NCI-H345 (cell line): ENCODE data around the gene FARS2.
"Not testable (repeated sequence)": the region's sequence is repeated elsewhere in the genome, so short reads cannot be mapped to it uniquely, and the experiment has no call there.

Source experiments
- DNase-seq: peaks from one replicate; lab custom pipeline; 2025; lab: John Stamatoyannopoulos, UW

FARS2 gene

DNA sequence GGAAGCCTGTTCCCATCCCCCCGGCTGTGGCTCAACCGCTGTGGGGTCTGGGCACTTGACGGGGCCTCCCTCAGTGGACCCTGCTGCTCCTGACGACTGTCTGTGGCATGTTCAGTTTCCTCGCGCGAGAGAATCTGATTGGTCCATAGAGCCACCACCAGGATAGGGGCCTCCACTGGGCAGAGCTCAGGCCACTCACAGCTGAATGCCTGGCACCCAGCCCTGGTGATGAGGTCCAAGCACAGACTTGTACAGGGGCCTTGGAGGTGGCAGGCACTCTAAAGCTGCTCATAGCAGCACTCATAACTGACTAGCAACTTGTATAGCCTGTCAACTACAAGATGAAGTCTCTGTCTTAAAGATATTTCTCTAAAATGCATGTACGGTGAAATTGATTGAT, 377.4 kb downstream of the FARS2 start:
- no peak for DNase-seq

DNA sequence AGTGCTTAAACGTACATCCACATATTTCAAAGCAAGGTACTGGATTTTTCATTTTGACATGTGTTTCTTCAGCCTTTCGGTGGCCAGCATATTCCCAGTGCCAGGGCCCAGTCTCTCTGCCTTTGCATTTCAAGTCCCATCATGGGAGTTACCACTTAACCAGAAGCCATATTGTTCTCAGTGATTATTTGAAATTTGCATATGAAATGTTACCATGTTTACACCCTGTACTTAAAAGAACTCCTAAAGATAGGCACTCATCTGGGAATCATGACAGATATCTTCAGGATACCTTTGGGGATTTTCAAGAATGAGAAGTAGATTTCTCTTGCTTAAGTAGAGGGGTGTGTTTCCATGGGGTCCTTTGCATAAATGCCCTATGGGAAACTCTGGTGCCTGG, 377.9 kb downstream of the FARS2 start:
- DNase-seq, result no peak

DNA sequence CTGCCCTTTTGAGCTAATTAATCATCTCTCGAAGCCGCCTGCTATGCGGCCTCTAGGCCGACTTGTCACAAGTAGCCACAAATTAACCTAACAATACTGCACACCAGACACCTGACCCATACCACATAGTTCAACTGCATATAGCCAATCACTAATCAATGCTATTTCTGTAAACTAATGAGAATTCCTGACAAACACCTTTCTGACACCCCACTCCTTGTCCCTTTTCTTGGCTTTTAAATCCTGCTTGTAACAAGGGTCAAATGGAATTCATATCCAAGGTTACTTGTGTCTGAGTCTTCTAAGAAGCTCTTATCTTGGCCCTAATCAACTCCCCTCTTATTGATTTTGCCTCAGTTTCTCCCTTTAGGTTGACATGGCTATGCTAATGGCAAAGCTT, 379.3 kb downstream of the FARS2 start:
- DNase-seq, result no peak

DNA sequence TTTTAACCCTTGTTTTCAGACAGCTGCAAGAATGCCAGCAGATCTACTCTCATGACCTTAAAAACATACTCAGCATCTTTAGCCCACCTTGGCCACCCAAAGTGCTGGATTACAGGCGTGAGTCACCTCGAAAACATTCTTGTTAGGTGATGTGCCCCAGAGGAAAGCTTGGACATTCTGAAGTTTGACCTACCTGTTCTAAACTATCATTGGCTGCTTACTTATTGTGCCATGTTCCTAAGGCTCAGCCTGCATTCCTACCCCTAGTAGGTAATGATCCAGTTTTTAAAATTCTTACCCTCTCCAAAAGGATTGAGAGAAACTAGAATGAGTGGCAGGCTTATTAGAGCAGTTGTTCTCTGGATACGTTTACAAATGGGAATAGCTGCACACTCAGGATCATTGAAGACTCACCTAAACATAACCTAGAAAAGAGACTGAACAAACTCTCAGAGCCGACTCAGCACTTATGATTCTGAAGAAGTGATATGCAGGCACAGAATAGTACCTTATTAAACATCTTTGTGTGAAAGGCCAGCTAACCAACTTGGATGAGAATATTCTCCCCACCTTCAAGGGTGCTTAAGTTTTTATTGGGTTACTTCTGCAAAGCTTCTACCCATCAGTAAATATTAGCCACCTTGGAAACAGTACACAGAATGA, 383.3 kb downstream of the FARS2 start:
- DNase-seq, result no peak

DNA sequence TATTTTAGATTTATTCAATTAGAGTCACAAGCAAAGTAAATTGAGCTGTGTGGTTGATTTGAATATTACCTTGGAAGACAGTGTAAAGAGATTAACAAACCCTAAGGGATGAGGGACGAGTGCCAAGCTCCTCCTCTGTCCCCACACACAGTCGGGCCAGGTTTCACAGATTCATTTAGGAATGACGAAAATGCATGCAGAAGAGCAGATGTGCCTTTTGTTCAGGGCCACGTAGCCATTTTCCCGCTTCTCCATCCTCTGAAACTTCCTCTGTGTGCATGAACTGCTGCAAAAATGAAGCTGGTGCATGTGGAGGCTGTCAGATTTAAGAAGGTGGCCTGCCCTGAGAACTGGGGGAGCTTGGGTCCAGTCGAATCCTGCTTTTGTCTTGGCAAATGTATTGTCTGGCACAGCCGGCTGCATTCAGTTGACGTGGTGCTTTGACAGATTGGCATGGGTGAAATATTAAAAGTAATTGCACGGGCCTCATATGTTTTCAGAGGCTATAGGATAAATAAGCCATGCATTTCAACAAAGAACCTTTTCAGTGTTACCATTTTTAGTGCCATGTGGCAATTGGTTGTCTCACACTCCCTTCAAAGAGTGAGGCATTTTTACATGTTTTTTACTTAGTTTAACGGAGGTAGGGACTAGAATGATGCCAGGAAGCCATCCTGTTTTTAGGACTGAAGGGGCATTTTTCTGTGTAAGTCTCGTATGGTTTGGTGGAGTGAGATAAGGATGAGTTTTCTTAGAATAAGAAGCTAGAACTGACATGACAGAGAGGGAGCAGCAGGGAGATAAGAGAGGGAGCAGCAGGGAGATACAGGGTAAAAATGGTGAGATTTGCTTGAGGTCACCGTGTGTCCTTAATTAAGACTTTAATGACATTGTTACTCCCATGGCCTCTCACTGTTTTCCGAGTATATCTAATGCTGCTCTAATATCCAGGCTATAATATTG, 384.3 kb downstream of the FARS2 start:
- peak; percentile 36 for DNase-seq

DNA sequence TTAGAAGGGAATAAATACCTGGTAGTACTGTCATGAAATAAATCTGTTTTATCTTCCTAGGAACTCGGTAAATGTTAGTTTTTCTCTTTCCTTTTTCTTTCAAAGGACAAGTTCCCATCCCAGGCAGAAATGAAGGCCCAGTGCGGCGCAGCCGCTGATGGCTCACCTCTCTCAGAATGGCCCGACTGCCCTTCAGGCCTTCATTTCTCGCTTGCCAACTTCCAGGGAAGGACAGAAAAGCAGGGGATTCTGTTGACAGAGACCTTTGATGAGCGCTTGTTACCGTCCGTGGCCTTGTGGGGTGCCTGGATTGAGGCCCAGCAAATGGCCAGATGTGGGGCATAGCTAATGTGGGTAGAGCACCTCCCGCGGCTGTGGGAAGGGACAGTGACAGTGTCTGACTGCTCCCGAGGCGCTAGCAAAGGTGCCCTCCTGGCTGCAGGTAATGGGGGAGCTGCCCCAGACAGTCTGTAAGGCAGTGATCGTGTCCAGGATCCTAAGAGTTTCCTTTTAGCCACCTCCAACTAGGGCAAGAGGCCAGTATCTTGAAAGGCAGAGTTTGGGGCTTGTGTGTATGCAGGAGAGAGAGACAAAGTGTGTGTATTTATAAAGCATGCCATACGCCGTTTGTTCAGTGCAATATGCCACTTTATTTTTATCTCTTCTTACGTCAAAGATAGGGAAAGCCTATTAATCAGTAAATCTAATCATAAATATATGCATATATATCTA, 391.3 kb downstream of the FARS2 start:
- DNase-seq, result no peak

DNA sequence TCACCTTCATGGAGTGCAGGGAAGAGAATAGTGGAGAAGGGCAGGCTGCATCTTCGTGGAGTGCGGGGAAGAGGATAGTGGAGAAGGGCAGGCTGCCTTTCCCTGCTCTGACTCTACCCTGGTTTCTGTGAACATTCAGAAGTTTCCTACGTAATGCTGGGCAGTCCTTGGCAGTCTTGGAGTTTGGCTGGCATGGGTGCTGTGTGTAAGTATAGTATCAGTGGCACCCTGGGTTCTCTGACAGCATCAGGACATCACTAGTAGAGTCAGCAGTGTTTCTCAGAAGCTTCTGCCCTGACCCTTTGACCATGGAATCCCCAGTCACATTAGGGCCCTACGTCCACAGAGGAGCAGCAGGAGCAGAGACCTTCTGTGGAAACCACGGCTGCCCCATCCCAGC, 392.5 kb downstream of the FARS2 start:
- DNase-seq, result no peak

DNA sequence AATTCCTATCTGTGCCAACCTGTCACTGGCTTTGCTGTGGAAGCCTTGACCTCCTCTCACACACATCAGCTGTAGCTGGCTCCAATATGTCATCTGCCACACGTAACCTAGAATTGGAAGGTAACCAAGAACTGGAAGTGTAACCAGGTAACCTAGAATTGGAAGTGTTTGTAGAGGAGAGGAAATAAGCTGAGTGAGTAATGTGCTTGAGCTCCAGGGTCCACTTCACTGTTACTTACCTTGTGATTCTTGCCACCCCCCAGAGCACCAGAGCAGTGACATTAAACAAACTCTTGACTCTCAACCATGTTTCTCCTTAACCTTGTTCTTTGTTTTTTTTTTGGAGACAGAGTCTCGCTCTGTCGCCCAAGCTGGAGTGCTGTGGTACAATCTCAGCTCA, 394.9 kb downstream of the FARS2 start:
- no peak for DNase-seq

DNA sequence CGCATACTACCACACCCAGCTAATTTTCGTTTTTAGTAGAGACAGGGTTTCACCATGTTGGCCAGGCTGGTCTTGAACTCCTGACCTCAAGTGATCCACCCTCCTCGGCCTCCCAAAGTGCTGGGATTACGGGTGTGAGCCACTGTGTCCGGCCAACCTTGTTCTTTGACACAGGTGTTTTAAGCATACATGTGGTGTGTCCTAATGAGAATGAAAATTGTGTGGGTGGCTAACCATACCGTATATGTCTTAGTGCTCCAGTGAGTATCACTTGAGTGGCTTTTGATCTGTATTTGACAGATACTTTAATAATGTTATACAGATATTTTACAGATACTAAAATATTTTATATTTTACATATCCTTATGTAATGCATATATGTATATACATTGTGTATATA, 395.4 kb downstream of the FARS2 start:
- DNase-seq, result not testable (repeated sequence)

DNA sequence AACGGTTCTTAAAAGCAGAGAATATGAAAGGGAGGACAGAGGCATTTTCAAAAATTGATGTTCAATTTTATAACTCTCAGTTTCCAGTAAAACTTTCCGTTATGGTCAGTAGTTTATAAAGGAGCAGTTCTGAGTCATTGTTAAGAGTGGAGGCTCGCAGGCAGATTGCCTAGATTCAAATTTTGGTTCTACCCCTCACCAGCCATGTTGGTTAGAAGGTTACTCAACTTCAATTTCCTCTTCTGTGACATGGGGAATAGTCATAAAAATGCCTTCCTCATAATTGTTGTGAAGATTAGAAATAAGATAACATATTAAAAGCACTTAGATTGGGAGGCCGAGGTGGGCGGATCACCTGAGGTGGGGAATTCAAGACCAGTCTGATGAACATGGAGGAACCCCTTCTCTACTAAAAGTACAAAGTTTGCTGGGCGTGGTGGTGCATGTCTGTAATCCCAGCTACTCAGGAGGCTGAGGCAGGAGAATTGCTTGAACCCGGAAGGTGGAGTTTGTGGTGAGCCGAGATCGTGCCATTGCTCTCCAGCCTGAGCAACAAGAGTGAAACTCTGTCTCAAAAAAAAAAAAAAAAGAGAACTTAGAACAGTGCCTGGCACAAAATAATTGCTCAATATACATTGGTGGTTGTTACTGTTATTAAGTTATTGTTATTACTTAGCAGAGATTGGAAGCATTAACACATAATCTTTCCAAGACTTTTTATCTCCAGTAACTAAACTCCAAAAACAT, 396.5 kb downstream of the FARS2 start:
- DNase-seq, result no peak

DNA sequence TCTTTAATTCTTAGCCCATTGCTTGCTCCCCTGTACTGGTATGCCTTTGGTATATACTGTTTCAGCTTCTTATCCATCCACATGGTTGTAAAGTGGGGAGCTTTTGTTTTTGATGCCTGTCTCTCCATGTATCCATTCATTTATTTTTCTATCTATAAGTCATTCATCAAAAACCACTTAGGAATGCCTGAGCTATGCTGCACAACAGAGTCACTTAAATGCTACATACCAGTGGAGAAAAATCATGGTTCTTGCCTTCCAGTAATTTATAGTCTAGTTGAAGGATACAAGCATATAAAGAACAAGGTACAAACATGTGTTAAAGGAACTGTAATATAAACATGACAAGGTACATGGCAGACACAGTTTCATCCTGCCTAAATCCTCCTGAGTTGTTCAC, 398.2 kb downstream of the FARS2 start:
- no peak for DNase-seq

DNA sequence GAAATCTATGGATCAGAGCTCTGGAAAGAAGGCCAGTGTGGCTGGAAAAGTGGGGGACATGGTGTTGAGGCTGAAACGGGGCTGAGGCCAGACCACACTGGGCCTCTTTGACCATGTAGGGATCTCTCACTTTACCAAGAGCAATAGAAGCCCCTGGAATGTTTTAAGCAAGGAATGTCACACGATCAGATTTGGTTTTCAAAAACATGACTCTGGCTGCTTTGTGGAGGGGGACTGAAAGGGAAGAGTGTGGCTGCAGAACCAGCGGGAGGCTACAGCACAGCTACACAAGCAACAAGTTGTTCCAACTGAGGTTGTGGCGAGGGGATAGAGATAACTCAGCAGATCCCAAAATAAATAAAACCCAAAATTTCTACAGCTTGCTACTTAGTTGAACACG, 399.5 kb downstream of the FARS2 start:
- DNase-seq, result no peak

DNA sequence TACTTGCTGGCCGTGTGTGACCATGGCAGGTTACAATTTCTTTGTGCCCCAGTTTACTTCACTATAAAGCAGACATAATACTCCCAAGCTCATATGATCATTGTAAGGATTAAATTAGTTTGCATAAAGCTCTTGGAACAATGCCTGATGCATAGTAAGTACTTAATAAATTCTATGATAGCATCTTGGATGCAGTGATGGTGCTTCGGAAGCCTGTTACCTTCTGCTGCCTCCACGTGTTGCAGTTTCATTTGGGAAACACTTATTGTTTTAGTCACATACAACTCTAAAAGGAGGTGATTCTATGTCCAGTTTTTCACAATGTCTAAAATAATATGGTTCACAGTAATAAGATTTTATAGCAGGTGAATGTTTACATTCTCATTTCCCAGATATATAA, 401.5 kb downstream of the FARS2 start:
- DNase-seq, result no peak

DNA sequence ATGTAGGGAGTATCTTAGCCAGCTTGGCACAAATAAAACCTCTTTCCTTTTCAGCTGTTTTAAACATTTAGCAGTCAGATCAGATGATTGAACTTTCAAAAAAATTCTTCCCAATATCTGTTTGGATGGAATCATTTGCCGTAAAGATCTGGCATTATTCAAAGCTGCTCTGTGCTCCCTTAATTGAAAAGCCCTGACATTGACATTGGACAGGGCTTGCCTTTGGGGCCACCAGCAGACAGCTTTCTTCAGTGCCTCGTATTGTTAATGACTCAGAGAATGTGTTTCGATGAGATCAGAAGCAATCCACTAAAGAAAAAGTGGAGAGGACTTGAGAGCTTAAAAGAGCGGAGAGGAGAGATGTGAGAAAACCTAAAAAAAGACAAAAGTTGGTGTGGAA, 401.9 kb downstream of the FARS2 start:
- no peak for DNase-seq

DNA sequence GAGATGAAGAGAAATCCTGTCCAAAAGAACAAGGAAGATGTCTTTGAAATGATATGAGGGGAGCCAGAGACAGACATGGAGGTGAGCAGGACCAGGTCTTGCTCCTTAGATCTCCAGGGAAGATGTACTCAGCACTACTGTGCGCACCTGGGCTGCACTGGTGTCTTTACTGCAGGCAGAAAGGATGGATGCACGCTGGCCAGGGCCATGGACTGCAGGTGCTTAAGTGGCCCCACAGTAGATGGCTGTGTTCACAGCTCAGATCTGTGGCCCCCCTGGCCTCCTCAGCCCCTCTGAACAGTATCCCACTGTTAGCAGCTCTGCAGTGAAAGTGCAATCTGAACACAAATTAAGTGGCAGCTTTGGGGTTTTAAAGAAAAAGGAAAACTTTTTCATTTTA, 402.4 kb downstream of the FARS2 start:
- DNase-seq, result no peak

DNA sequence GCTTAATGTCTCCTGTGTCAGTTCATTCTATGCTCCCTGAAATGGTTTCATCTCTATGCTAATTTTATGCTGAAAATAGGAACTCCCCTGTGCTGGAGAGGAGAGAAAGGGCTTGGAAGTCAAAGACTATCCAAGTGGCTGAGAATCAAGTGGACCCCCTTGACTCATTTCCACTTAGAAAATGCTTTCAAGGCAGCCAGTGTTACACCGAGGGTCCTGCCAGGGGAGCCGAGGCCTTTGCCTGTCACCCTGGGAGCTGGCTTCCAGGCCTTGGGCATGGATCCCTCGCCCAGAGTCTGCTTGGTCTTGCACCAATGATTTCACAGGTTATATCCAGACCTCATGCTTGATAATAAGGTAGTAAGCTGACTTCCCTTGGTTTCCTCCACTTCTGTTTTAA, 402.8 kb downstream of the FARS2 start:
- DNase-seq, result no peak

DNA sequence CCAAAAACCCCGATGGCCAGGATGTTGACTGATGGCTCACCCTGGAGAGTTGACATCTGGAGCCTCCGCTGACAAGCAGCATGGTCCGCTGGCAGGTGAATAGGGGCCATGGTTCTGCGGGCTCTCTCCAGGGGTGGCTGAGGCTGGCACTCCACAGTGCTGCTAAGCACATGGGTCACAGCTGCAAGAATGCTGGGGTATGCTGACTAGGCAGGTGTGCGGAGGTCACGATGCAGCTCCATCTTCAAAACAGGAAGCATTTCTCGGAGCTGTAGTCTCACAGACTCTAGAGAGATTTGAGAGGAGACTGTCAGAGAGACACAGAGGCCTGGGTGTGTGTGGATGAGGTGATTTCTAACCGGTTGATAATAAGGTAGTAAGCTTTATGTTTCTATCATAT, 403.9 kb downstream of the FARS2 start:
- DNase-seq, result no peak

DNA sequence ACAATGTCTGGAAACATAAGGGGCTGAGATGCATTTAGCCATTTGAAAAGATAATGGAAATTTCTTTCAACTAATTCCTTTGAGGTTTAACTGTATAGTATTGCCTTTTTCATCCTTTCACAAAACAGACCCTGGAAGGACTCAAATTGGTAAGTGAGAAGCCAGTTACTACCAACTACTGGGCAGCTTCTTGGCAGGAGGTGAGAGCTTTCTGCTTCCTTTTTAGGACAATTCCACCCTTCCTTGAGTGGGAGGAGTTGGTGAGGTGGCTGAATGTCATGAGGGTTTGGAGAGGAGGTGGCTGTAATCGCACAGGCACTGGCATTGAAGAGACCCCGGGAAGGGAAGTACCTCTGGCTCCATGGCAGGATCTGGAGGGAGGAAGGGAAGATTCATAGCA, 404.4 kb downstream of the FARS2 start:
- no peak for DNase-seq

DNA sequence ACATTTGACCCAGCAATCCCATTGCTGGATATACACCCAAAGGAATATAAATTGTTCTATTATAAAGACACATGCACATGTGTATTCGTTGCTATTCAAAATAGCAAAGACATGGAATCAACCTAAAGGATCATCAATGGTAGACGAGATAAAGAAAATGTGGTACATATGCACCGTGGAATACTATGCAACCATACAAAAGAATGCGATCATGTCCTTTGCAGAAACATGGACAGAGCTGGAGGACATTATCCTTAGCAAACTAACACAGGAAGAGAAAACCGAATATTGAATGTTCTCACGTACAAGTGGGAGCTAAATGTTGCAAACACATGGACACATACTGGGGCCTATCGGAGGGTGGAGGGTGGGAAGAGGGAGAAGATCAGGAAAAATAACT, 405.4 kb downstream of the FARS2 start:
- DNase-seq, result no peak

DNA sequence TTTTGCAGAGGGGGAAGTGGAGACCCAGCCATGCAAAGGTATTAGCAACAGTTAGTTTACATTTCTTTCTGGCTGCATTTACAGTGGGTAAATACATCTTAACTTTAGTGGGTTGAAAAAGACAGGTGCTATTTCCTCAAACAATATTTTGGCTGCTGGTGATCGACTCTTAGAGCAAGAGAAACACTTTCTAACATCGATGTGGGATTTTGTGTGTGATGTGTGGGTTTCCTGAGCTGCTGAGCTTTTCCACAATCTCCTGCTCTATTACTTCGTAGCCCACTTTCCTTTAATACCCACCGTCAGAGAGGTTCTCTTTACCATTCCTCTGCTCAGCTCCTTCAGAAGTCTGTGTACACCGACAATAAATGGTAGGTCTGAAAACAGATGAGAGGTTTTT, 406.4 kb downstream of the FARS2 start:
- no peak for DNase-seq

DNA sequence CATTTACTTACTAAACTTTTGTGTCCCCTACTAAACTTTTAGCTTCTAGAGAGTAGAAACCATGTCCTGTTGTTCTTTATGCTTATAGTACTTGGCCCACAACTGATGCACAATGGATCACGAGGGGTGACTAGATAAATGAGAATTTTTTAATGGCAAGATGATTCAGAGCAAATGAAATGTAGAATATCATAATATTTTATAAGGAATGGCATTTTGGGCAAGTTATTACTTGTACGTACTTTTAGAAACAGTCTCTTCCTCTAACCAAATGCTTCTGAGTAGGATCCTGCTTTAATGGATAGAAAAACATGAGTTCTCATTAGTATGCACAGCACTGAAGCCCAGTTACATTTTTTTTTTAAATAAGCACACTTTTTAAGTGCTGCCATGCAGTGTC, 409.1 kb downstream of the FARS2 start:
- DNase-seq, result no peak
